GM18870 (cell line): ENCODE data around the gene CDC14A.
"Not testable (repeated sequence)": the region's sequence is repeated elsewhere in the genome, so short reads cannot be mapped to it uniquely, and the experiment has no call there.

Source experiments
- ATAC-seq: cut with Tn5 transposase; IDR thresholded peaks from one replicate; pipeline ENCODE4 v1.9.1; 2021; ENCODE audit warnings: moderate library complexity; ENCODE audit not compliant: unreplicated experiment

The CDC14A gene

DNA sequence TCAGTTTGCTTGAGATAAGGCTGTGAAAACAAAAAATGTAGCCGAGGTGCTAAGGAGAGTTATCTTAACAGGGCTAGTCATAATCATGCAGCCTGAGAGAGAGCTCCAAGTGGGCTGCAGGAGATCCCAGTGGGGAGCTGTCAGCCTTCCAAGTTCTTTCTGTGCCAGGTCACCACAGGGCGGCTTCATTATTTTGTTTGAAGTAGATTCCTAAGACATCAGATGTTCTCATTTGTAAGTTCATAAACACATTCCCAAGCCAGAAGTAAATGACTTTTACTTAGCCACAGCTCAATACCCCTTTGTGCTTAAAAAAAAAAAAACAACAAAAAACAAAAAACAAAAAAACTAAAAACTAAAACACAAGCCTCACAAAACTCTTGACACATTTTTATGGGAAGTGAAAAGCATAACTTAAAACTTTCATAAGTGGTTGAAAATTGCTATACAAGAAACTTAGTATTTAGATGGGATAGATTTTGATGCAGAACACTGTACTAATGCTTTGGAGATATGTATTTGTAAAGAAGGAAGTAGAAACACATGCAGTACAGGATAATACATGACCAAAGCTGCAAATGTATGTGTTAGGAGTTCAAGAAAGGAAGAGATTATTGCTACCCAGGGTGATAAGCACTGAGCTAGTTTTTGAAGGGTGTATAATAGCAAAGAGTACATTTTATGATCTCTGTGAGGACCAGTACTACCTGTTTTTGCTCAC lies 8.6 kb downstream of the CDC14A start:
- ATAC-seq: no peak

DNA sequence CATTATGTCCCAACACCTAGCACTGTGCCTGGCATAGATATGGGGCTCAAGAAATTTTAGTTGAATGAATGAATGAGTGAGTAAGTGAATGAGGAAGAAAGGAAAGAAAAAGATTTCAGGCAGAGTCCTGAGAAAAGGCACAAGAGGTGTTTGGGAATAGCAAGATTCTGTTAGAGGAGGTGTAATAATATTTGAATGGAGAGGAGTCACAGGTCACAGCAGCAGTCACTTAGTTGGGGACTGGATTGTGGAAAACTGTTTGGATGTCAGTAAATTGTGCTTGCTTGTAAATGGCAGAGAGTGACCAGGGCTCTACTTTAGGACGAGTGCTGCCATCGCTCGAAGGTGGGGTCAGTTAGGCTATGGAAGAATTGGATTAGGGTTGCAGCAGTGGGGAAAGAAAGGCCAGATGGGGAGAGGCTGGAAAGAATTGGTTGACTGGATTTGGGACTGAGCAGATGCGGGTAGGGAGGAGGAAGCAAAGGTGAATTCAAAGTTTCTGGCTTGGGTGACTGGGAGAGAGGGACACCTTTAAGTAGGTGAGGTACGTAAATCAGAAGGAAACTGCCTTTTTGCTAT lies 9.3 kb downstream of the CDC14A start:
- ATAC-seq: no peak

DNA sequence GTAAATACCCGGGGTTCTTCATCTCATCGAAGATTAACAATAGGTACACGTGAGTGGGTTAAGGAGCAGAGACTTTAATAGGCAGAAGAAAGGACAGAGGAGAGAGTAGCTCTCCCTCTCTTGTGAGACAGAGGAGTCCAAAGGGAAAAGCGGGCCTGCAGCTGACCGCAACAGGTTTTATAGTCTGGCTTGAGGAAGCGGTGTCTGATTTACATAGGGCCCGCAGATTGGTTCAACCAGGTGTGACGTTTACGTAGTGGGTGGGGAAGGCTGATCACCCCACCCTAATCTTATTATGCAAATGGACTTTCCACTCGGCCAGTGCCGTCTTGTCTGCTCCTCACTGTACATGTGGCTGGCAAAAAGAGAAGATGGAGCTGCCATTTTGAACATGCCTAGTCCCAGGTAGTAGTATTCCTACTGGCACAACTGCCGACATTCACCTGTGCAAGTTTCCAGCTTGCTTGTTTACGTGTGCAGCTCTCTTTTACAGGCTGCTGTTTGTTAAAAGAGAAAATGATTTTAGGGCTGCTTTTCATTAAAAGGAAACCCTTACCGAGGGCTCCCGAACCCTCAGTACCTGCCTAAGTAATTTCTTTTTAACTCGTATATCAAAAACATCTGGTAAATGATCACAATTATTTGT lies 10.6 kb downstream of the CDC14A start:
- ATAC-seq: no peak

DNA sequence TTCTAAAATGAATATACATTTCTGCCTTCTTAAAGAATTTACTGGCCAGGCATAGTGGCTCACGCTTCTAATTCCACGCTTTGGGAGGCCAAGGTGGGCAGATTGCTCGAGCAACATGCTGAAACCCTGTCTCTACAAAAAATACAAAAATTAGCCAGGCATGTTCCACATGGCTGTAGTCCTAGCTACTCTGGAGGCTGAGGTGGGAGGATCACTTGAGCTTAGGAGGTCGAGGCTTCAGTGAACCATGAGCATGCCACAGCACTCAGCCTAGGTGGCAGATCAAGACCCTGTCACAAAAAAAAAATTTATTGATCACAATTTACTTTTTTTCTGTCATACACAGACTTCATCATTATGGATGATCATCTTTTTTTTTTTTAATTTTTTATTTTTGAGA lies 11.5 kb downstream of the CDC14A start:
- ATAC-seq: no peak

DNA sequence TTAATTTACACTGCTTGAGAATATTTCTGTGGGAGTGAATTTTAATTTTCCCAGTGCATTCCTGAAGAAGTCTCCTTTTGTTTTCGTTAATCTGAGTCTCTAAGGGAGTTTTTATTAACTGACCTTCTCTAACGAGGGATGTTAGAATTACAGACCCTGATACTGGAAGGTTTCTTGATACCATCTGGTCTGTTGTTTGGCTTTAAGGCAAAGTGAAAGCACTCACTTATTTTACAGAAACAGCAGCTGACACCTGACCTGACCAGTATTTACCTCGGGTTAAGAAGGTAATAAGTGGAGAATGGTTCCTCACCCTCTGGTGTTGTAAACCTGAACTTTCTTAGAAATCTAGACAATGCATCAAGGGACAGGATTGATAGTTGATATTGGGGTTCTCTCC lies 12.4 kb downstream of the CDC14A start:
- no peak for ATAC-seq

DNA sequence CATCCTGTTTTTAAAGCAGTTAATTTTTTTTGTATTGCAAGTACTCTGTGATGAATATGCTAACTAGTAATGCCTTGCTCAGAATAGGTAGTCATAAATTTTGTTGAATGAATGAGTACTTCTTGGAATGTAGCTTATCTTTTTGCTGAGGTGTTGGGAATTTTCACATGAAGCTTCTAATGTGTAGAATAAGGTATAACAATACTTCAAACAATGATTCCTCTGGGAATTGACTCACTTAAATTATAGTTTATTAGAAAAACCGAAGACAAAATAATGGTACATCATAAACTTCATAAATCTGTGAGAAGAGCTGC lies 13.9 kb downstream of the CDC14A start:
- no peak for ATAC-seq

DNA sequence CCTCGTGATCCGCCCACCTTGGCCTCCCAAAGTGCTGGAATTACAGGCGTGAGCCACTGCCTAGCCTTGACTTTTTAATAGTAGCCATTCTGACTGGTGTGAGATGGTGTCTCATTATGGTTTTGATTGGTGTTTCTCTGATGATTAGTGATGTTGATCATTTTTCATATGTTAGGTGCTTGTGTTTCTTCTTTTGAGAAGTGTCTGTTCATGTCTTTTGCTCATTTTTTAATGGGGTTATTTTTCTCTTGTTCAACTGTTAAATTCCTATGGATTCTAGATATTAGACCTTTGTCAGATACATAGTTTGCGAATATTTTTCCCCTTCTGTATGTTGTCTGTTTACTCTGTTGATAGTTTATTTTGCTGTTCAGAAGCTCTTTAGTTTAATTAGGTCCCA lies 17.0 kb downstream of the CDC14A start:
- not testable (repeated sequence) for ATAC-seq

DNA sequence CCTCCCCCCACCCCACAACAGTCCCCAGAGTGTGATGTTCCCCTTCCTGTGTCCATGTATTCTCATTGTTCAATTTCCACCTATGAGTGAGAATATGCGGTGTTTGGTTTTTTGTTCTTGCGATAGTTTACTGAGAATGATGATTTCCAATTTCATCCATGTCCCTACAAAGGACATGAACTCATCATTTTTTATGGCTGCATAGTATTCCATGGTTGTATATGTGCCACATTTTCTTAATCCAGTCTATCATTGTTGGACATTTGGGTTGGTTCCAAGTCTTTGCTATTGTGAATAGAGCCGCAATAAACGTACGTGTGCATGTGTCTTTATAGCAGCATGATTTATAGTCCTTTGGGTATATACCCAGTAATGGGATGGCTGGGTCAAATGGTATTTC lies 21.6 kb downstream of the CDC14A start:
- ATAC-seq: not testable (repeated sequence)

DNA sequence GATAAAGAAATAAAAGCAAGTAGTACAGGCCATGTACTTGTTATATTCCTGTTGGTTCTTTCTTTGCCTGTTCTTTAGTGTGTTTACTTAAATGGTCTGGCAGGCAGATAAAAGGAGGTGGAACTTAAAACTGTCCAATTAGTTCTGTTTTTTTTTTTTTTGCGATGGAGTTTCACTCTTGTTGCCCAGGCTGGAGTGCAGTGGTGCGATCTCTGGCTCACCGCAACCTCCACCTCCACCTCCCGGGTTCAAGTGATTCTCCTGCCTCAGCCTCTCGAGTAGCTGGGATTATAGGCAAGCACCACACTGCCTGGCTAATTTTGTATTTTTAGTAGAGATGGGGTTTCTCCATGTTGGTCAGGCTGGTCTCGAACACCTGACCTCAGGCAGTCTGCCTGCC lies 24.6 kb downstream of the CDC14A start:
- ATAC-seq: not testable (repeated sequence)

DNA sequence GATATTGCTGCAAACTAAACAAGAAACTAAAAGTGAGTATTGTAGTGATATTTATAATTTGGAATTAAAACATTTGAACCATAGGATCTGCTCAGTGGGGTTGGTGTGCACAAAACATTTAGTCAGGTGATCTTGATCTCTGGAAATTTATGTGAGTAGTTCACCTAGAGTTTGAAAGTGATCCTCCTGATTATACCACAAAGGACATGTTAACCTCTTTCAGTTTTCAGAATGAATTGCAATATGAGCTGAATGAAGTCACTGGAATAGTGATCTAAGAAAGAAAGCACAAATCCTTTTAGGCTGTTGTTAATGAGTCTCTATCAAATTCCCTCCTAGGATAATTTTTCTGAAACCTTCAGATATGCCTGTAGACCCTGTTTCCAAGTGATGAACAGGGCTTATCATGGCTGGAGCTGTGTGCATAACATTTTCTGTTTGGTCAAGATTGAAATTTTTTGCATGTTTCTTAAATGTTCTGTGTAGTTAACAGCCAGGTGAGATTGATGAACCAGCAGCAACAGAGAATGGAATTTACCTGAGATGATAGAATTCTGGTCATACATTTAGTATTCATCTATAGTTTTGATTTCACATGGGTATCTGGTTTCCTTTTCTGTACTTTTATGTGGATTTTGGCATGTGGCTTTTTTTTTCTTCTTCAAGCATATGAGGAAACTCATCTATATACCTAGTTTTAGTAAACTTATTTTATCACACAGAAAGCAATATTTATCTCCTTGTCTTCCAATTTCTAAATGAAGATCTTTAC lies 25.5 kb downstream of the CDC14A start:
- peak; percentile 95 for ATAC-seq

DNA sequence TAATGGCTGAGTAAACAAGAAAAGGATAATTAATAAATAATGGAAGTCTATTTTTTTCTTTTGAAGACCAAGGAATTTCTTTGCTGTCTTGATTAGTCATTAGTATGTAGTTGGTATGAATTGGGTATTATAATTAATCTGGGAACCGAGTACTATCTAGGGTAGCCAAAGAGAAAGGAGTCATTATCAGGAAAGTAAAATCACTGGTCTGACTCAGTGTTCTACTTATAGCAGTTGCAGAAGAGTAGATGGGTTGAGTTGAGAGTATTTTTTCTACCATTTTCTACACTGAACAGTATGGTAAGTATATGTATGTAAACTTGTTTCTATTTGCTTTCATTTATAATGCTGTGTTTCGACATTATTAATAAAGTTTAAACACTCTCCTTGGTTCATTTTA lies 26.6 kb downstream of the CDC14A start:
- ATAC-seq: no peak

DNA sequence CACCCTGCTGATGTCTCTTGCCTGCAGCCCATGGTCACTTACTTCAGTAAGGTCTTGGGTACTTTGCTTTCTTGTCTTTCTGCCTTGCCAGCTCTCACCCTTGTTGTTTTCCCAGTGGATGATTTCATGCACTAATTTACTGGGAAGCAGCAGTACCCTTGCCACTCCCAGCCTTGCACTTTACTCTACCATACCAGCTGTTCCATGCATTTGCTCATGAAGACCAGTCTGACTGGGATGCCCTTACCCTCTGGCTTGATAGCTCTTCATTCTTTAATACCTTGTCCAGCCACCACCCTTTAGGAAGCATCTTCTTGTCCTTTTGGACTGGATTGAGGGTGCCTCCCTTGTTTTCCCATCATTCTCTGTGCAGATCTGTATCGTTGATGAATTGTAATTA lies 28.3 kb downstream of the CDC14A start:
- ATAC-seq: no peak

DNA sequence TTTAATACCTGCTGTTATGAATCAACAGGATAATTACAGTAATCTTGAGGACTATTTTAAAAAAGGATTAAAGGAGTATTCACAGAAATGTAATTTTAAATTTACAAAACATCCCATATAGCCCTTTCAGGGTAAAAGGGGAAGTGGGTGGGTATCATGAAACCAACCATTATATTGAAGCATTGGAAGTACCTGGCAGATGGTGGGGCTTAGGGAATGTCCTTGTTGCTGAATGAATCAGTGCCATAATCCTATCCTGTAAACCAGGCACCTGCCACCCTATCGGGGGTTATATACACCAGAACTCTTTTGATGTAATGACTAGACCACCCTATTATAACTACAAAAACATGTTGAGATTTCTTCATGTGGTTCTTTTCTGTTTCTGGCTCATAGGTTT lies 30.4 kb downstream of the CDC14A start:
- no peak for ATAC-seq

DNA sequence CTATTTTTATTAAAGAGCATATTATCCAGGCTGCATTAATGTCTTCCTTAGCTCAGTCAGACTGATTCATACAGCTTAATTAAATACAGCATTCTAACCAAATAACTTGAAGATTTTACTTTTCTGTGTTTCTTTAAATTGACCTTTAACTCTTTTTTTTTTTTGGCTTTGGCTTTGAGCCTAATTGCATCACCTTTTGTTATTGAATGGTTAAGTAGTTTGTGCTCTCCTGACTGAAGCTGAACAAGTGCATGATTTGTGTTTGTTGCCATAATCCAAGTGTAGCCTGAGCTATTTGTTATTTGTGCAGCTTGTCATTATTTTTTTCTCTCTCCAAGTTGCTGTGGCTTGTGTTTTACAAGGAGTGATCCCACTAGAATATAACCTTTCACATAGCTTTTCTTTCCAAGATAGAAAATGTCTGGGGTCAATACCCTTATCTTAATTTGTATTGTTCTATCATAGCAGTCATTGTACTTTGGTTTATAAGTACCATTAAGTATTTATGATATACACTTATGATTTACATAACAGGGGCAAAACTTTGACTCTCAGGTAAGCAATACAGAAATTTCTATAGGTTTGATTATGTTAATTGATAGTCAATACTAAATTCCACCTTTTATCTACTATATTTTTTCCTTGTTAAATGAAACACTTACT lies 31.6 kb downstream of the CDC14A start:
- no peak for ATAC-seq

DNA sequence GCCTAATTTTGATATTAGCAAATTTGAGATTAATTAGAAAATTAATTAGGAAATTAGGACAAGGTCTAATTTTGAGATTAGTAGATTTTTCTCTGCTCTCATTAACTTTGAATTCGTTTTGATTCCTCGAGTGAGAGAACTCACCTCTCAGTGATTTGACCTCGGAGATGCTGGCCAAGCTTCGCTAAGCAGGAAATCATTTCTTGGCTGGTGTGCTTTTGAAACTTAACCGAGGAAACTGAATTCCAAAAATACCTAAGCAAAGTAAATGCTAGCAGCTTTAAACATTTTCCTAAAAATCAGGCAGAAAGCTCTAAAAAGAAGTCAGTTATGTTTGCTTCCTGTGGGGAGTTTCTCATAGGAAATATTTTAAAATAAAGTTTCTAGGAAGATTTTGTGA lies 34.9 kb downstream of the CDC14A start:
- no peak for ATAC-seq

DNA sequence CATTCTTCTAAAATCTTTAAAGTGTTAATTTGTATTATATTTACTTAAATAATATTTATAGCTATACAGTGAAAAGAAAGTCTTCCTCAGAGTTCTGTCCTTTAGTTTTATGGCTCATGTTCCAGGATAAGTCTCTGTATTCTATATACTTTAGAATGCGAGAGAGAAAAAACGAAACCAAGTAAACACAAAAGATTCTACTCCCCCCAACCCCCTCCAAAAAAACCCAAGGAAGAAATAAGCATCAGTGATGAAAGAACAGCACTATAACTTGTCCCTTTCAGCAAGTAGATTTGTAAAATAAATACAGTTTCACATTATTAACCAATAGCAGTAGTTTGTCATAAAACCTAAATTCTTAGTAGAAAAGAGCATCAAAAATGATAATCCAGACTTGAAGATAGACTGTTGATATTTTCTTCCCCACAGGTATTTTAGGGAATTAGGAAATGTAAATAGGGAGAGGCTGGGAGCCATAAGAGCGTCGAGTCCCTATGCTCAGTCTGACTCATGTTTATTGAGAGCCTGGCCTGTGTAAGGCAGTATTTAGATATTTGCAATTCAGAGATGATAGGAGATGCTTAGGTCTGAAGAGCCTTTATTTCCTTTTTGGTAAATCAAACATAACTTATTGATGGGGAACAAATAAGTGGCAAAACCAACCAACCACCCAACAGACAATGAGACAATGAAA lies 35.5 kb downstream of the CDC14A start:
- no peak for ATAC-seq

DNA sequence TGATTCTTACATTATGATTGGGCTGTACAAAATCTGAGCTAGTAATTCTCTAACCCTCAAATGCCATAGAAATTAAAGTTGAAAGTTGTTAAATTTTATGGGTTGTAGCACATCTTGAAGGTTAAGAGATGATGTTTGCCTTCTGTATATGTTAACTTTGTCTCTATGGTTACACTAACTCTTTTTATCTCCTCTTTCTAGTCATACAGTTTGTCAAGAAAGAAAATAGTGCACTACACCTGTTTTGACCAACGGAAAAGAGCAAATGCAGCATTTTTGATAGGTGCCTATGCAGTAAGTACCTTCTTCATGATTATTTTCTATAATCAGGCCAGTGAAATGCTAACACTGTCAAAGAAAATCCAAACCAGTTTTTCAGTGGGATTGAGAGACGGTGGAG lies 38.2 kb downstream of the CDC14A start:
- no peak for ATAC-seq

DNA sequence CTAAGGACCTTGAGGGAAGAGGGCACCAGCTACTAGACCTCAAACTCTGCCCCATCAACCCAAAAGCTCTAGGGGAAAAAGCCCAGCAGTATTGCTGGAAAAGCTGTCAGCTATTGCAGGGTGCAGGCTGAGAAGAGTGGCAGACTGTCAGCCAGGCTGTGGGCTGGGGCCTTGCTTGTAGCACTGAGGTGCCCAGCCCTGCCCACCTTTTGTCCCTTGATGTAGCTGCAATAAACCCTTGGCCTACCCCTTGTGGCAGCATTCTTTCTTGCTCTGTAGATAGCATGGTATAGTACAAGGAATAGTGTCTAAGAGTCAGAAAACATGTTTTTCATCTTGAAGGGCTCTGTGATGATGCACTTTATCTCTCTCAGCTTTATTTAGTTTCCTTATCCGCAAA lies 39.4 kb downstream of the CDC14A start:
- no peak for ATAC-seq

DNA sequence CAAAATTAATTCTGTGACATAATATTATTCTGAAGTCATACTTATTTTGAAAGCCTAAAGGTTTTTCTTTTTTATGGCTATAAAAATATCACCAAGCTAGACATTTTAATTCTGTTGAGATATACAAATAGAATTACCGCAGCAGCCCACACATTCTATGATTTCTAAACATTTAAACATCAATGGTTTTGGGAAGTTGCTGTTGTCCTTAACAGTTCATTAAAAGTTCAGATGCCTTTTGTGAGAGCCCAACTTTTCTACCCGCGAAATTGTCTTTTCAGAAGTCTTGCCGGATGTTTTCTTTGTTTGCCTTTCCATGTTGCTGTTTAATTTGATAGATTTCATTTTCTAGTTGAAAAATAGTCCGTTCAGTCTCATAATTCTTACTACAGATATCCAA lies 40.5 kb downstream of the CDC14A start:
- ATAC-seq: no peak

DNA sequence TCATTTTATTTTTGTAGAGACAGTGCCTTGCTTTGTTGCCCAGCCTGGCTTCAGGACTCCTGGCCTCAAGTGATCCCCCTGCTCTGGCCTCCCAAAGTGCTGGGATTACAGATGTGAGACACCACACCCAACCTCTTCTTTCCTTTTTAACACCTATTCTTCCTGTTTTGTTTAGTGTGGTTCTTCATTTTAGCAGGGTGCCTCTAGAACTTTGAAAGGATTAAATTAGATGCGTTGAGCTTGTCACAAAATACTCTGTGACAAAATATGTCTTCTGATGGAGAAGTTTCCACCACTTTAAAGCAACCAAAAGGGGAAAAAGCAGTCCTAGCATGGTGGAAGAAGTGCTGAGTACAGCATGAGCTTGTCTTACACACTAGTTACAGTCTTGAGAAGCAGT lies 42.0 kb downstream of the CDC14A start:
- no peak for ATAC-seq

DNA sequence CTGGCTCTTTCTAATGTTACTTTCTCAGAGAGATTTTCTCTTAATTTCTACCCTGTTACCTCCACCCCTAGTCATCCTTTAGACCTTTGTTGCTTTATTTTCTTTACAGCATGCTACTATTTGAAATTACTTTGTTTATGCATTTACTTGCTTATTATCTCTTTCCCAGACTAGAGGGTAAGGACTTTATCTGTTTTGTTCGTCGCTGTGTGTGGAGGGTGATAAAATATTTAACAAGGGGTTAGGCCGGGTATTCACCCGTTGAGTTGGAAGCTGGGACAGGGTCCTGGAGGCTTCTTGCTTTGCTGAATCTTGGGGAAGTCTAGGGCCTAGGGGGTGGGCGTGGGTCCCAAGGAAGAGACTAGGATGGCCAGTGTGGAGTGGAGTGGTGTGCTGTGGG lies 43.6 kb downstream of the CDC14A start:
- ATAC-seq: no peak
